DOHH2 (cell line): Measurements from ENCODE around the gene C1QTNF6.

Experiments
- CTCF ChIP-seq: fragments of 200-600 bp; sonication (generic); IDR thresholded peaks from one replicate; pipeline ENCODE4 v1.5.1; 2014; ENCODE audit warnings: antibody characterized with exemption, mild to moderate bottlenecking, low read depth, low read length; ENCODE audit not compliant: poor library complexity, severe bottlenecking
- EZH2phosphoT487 ChIP-seq: fragments of 200-600 bp; sonication (generic); IDR thresholded peaks from 2 replicates; pipeline ENCODE4 v1.6.1; 2017; ENCODE audit warnings: borderline replicate concordance, mild to moderate bottlenecking, antibody characterized with exemption, low read length, moderate library complexity, mixed read lengths

- TF ChIP-seq CTCF: no peak
- TF ChIP-seq EZH2phosphoT487: no peak
These were observed 987 bp downstream of the C1QTNF6 start for GRCh38 chr22:37186997-37187522.
